HG03378 (cell line): ENCODE results near the gene ATP13A3.

Experiments used
- ATAC-seq: cut with Tn5 transposase; IDR thresholded peaks from one replicate; pipeline ENCODE4 v1.9.1; 2021; ENCODE audit warnings: mild to moderate bottlenecking, moderate library complexity; ENCODE audit not compliant: unreplicated experiment

ATP13A3 gene

DNA sequence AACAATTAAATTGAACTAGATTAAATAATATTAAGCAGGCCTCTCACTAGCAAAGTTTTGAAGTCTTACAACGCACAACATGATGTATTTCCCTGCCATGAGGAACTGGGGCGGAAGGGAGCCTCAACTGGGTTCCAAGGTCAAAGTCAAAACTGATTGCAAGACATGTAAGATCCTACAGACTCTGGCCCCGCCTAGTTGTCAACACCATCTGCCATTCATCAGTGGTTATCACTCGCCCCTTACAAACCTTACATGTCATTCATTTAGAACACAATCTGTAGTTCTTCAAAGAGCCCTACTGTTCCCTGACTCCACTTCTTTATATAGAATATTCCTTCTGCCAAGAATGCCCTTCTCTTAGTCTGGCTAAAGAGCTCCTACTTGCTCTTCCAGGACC is 10.0 kb downstream of the ATP13A3 start:
- no peak for ATAC-seq

DNA sequence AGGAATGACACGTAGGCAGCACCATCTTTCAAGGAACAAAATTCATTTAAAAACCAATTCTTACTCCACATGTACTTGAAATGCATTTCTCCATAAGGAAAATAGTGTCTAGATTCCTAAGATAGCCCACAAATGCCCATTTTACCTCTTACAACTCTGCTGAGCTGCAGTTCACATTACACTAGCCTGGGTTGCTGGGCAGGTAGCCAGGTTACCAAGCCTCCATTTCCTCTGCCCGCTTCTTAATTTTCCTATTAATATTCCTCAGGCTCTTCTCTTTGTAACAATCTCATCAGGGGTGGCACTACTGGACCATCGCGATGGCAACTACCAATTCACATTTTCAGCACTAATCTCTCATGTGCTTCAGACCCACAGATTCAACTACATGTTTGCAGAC is 10.8 kb downstream of the ATP13A3 start:
- no peak for ATAC-seq

DNA sequence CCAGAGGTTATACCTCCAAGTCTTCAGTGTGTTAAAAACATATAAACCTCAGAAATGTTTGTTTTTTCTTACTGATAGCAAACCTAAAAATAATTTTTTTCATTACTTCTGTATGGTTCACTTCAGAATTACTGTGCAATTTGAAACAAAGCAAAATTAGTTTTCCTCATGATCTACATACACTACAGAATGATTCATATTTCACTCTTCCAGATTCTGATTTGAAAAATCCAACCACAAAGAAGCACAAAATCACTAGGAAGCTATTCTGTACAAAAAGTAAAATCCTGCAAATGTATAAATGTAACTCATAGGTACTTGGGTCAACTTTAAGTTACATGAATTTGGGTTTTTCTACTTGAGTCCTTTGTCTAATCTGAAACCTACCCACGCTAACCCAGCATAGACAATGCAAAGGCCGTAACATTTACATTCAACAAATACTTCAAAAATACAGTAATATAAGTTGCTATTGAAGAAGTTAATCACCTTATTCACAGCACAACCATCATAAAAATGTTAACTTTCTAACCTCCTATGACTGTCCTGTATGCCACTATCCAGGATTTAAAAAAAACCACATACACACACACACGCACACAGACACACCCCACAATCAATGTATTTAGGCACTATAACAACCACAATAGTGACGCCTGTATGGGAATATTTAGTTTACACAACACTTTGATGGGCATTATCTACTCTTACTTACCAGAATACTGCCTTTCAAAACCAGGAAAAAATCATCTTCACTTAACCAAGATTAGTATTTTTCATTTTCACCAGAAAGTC is 11.5 kb downstream of the ATP13A3 start:
- ATAC-seq: no peak

DNA sequence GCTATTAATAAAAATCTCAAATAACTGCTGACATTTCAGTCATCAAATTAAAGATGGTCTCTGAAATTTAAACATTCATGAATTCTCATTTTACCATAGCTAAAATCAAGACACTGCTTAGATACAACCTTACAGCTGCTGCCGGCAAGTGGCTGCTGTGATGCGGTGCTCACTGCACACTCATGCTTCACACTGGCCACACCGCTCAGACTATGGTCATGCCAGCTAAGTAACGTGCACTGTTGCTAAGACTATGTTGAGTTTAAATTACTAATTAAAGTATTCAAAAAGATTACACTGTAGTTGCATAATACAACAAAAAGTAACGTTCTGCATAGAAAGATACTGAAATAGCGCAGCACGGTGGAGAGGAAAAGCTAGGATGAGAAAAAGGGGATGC is 12.1 kb downstream of the ATP13A3 start:
- no peak for ATAC-seq

DNA sequence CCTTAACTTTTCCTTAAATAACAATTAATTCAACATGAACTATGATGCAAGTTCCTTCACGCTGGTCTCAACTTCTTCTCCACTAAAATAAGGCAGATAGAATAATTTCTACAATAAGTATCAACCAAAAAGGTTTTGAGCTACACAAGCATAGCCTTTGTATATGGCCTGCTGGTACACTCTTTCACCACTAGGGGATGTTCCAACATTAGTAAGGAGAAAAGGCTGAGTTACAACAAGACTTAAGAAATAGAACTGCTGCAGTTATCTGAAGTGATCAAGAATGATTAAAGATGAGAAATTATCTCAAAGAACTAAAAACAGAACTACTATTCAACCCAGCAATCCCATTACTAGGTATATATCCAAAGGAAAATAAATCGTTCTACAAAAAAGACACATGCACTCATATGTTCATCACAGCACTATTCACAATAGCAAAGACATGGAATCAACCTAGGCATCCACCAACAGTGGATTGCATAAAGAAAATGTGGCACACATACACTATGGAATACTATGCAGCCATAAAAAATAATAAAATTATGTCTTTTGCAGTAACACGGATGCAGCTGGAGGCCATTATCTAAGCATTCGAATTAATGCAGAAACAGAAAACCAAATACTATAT is 14.4 kb downstream of the ATP13A3 start:
- ATAC-seq: peak; percentile 75

DNA sequence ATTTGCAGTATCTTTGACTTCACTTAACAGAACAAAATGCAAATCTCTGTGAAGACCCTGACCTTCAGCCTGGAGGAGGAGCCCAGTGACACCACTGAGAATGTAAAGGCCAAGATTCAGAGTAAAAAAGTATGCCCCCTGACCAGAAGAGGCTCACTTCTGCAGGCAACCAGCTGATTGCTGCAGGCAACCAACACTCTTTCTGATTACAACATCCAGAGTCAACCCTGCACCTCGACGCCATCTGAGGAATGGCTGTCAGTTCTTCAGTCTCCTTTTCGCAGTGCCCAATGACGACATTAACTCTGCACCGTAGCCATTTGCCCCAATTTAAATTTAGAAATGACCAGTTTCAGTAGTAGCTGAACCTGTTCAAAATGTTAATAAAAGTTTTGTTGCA is 14.9 kb downstream of the ATP13A3 start:
- no peak for ATAC-seq

DNA sequence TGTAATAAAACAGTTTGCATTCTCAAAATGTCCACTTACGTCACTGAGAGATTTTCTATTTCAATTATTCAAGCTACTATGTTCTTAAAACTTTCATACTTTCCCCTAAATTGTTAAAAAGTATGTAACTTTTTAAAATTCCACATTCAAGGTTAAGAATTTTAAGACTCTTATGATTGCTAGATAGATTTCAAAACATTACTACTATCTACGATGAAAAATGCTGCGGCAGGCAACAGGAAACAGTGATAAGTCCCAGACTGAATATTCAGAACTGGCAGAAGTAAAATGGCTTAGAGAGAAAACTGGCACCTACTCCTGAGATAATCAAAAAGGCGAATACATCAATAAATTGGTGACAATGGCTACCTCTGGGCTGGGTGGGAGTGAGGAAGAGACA is 16.2 kb downstream of the ATP13A3 start:
- no peak for ATAC-seq

DNA sequence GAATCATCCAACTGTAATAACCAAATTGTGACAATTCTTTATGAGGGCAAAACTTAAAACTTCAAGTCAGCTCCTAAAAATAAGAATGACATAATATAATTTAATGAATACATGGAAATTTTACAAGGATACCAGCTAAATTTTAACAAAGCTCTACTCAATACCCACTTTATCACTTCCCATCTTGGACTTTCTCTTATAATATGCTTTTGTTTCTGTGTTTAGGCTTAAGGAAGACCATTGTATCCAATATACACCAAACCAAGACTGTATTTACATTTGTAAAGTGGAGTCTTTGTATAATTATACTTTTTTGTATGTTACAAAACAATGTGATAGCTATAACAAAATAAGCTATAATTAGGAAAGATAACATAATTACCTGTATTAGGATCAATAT is 16.8 kb downstream of the ATP13A3 start:
- ATAC-seq: no peak

DNA sequence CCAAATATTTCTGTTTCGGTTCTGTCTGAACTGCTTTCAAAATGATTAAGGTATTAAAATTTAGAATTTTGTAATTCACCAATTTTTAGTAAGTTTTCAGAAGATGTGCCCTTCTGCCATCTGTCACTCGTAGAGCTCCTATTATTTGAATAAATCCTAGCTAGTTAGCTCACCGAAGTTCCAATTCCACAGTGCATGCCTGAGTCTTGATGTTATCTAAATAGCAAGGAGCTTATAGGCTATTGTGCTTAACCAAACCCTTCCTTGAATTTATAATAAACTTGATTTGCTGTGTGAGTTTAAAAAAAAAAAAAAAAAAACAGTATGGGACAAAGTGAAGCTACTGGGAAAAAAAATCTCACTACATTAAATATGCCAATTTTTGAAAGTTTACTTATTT is 18.7 kb downstream of the ATP13A3 start:
- no peak for ATAC-seq

DNA sequence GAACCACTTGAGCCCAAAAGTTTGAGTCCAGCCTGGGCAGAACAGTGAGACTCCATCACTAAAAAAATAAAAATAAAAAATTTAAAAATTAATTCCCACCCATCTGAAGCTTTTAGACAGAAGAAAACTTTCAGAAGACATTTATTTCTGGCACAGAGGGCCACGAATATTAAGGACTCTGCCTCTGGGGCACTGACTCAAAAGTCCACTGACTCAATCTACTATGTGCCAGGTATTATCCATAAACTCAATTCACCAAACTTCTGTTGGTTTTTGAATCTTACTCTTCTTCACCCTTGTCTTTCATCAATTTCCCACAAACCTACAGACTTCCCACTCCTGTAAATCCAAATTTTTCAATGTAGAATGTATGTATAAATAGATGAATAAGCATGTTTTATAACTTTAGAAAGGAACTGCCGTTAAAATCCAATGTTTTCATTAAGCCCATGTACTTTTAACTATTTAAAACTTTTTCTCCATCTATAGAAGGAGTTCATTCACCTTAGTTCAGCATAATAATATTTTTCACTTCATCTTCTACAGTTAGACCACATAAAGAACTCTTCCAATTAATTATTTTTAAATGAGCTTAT is 19.9 kb downstream of the ATP13A3 start:
- no peak for ATAC-seq

DNA sequence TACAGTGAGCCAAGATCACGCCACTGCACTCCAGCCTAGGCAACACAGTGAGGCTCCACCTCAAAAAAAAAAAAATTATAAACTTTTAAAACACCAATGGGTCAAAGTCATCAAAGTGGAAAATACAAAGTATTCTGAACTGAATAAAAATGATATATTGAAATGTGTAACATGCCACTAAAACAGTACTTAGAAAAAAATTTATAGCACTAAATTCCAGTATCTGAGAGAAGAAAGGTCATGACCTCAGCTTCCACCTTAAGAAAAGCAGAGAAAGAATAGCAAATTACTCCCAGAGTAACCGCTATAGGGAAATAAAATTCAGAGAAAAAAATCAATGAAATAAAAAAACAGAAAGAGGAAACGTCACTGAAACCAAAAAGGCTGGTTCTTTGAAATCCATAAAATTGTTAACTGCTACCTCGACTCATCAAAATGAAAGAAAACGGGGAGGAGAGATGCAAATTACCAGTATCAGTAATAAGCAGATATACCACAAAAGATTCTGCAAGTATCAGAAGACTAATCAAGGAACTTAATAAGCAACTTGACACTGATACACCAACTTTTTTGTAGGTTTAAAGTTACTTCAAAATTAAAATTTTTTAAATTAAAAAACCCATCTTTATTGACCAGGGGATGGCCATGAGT is 20.8 kb downstream of the ATP13A3 start:
- no peak for ATAC-seq

DNA sequence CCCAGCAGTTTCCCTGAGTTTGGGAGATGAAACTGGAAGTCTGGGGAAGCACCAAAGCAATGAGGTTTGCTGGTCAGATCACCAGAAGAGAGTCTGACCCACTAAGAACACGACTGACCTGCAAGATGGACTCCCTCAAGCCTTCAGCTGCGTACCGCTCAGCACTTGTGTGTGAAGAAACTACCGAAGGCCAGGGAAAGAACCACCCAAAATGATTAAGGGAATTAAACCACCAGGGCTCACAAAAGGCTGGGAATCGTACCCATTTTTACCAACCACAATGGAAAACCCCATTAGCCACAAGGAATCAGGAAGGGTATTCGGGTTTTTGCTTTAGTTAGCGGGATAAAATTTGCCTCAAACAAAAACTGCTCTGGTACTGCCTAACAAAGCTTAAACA is 21.6 kb downstream of the ATP13A3 start:
- no peak for ATAC-seq

DNA sequence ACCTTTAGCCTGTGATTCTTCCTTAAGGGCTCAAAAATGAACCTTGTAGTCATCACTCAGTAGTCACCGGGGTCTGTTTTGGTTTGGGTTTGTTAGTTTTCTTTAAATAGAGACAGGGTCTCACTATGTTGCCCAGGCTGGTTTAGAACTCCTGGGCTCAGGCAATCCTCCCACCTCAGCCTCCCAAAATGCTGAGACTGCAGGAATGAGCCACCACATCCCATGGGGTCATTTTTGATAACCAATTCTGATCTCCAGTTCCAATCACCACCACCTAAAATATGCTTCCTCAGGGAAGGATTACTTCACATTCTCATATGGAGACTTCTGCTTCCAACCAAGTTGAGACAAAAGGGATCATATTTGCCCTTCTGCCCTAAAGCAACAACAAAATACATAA is 22.1 kb downstream of the ATP13A3 start:
- no peak for ATAC-seq

DNA sequence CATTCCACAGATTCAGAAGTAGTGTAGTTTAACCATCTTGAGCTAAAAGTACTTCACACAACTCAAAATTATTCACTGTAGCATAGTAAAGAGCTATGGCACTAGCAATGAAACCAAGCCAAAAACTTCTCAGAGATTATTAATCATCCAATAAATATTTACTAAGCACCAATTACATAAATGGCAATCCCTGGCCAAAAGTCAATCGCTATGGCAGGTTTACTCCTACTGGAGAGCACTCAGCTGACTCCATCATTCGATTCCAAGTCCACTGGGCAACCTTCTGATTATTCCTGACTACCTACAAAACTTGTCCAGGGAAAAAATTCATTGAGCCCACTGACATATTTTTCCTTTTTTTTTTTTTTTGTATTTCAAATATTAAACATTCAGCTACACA is 23.9 kb downstream of the ATP13A3 start:
- no peak for ATAC-seq

DNA sequence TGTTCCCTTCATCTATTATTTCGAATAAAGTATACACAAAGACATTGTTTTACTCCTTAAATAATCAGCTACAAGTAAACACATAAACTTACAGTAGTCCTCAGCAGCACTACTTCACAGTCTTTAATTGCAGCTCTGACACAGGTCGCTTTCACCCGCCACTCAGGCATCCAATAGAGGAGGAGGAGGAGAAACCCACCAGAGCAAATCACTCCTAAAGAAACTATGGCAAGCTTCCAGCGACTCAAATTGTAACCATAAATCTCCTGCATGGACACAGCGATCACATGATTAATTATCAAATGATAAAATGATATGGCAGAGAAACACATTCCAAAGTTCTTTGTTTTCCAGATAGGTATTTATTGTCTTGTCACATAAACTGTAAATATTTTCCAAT is 26.2 kb downstream of the ATP13A3 start:
- ATAC-seq: no peak

DNA sequence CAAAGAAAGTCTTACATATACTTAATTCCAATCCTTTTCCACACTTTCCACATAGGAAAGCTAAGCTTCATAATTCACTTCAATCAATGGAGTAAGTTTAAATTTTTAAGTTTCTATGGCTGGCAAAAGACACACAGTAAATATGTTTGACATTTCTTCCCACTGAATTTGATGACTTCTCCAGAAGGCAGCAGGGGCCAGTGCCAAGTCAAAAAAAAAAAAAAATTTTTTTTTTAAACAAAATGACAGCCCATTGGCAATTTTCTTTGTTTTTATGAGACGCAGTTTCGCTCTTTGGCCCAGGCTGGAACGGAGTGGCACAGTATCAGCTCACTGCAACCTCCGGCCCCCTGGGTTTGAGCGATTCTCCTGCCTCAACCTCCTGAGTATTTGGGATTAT is 28.7 kb downstream of the ATP13A3 start:
- no peak for ATAC-seq

DNA sequence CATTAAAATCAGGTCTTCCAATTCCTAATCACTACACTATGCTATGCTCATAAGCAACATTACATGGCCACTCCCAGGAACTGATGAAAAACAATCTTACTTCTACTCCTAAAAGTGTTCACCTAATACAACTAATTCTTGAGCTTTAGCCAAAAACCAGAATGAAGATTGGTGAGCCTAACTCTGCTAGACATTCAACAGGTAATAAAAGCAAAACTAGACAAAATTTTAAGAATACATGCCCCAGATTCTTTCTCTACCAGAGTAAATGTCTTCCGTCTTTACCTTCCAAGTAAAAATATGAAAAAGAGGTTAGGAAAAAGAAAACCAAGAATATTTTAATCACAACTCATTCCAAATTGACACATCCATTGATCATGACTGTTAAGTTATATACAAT is 31.3 kb downstream of the ATP13A3 start:
- ATAC-seq: no peak

DNA sequence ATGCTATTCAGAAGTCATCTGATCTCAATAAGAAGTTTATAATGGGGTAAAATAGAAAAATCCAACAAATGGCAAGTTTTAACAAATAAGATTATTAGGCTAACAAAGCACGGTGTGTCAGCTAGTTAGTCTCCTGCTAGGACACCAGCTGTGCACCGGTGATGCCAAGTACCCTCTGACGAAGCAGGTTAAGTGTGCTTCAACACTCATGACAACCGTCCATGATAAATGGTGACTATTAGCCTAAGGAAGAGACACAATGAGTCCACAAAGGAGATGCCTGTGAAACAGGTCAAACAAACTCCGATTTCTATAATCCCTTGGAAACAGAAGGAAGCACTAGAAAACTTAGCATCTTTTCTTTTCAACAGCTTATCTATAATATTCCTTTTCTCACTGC is 36.5 kb downstream of the ATP13A3 start:
- no peak for ATAC-seq

DNA sequence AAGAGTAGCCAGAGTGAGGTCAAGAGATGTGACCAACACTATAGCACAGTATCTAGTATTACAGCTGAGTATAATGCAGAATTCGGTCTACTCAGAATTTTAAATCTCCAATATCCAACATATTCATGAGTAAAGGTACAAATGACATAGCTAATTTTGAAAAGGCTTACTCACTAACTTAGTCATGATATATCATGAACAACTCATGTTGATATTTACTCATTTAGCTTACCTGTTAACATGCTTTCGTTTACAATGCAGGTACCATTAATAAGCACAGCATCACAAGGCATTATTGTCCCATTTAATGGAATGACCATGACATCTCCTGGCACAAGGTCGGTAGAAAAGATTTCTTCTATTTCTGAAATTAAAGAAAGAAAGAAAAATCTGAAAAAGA is 36.9 kb downstream of the ATP13A3 start:
- no peak for ATAC-seq

DNA sequence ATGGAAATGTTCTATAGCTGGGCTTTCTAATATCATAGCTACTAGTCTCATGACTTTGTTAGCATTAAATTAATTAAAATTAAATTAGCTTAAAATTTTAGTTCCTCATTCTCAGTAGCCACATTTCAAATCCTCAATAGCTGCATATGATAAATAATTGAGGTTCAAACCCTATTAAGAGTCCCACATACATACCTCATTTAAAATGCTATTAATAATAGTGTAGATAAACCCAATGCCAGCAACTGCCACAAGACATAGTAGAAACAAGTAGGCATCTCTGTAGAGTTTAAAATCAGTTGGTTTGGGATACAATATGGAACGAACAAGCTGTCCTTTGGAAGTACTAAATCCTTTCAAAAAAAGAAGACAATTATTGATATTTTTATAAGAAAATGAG is 39.1 kb downstream of the ATP13A3 start:
- ATAC-seq: no peak

DNA sequence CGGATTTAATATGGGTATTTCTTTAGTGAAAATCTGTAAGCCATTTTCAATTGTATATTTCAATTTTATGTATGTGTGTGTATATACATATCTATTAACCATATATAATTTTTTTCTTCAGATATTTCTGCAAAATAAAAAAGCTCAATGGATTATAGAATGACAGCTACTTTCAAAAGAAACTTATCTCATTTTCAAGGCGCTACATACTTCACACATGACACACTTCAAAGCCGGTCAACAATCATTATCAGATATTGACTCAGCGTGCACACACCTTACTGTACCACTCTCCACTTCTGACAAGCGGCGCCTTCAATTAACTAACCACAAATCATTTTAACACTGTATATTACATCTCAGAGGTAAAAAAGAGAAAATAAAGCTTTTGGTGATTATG is 39.6 kb downstream of the ATP13A3 start:
- ATAC-seq: no peak

DNA sequence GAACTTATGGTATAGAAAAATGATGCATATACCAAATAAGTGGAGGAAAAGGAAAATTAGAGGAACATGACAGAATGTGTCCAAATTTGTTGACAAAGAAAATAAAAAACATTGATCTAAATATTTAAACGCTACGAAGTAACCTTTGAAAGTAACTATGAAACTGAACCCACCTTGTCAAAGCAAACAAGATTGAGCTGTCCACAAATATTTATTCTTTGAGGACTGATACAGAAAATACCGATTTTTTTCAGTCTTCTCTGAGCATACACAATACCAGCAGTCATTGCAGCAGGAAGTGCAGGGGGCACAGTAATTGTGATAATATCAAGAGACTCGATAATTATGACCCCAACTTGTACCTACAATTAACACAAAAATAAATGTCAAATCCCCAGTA is 40.0 kb downstream of the ATP13A3 start:
- ATAC-seq: no peak
